GM18508 (cell line): Measurements from ENCODE around the gene RSPH1.
A peak's percentile ranks its signal among the peaks of the same experiment; 100 is the strongest.

ENCODE experiments used
- ATAC-seq: cut with Tn5 transposase; IDR thresholded peaks from one replicate; pipeline ENCODE4 v1.9.1; 2021; ENCODE audit warnings: moderate number of reproducible peaks; ENCODE audit not compliant: insufficient read depth, unreplicated experiment

RSPH1 gene

GRCh38 chr21:42513985-42514882 lies 18.2 kb upstream of the RSPH1 start:
- ATAC-seq: no peak

- ATAC-seq: no peak
Measured at GRCh38 chr21:42513151-42513984, 17.3 kb upstream of the RSPH1 start, which contains the start of gene SLC37A1. SLC37A1 (plus strand) TSS chr21:42513852; CDS start chr21:42518455, 4,603 bp downstream.

GRCh38 chr21:42512346-42513034 lies 16.5 kb upstream of the RSPH1 start:
- no peak for ATAC-seq

- ATAC-seq: no peak
Measured at GRCh38 chr21:42509244-42509643, 13.2 kb upstream of the RSPH1 start.

- no peak for ATAC-seq
Measured at GRCh38 chr21:42508371-42508770, 12.3 kb upstream of the RSPH1 start.

- no peak for ATAC-seq
Measured at GRCh38 chr21:42507418-42507817, 11.4 kb upstream of the RSPH1 start.

- ATAC-seq: peak; percentile 53
Measured at GRCh38 chr21:42505090-42505726, 9.2 kb upstream of the RSPH1 start.

GRCh38 chr21:42503711-42504110 lies 7.7 kb upstream of the RSPH1 start:
- no peak for ATAC-seq

GRCh38 chr21:42500736-42501135 lies 4.7 kb upstream of the RSPH1 start:
- no peak for ATAC-seq

- ATAC-seq: no peak
Measured at GRCh38 chr21:42500225-42500624, 4.2 kb upstream of the RSPH1 start.

GRCh38 chr21:42499444-42500112 lies 3.6 kb upstream of the RSPH1 start:
- ATAC-seq: no peak

- no peak for ATAC-seq
Measured at GRCh38 chr21:42498012-42498411, 2.0 kb upstream of the RSPH1 start.

GRCh38 chr21:42496839-42497202 lies 797 bp upstream of the RSPH1 start:
- no peak for ATAC-seq

- ATAC-seq: no peak
Measured at GRCh38 chr21:42495765-42496119, 282 bp downstream of the RSPH1 start.

GRCh38 chr21:42495027-42495426 lies 997 bp downstream of the RSPH1 start:
- no peak for ATAC-seq

- ATAC-seq: no peak
Measured at GRCh38 chr21:42493109-42494060, 2.6 kb downstream of the RSPH1 start.

- ATAC-seq: no peak
Measured at GRCh38 chr21:42492201-42492600, 3.8 kb downstream of the RSPH1 start.

GRCh38 chr21:42491328-42491727 lies 4.7 kb downstream of the RSPH1 start:
- ATAC-seq: no peak

- no peak for ATAC-seq
Measured at GRCh38 chr21:42490720-42491119, 5.3 kb downstream of the RSPH1 start.
